ENCODE measurements around the gene ALX4.

GRCh38 chr11:44258839-44259420 lies 51.0 kb downstream of the ALX4 start:
- no peak for TF ChIP-seq CTCF (IDR thresholded peaks at IDR 0.05)
- no peak for TF ChIP-seq POLR2A (IDR thresholded peaks at IDR 0.05)
